Measurements from ENCODE around the gene NR6A1.

The NR6A1 gene

GRCh38 chr9:124559871-124560270, 211.2 kb downstream of the NR6A1 start:
- Histone ChIP-seq H3K36me3 (ENCODE audit: control insufficient read depth, insufficient read depth, low read length) (no peaks in the 10 kb centered on the region), H4K8ac (ENCODE audit: low read depth, low read length) (no peak overlapping the region), H3K79me2 (ENCODE audit: control insufficient read depth, insufficient read depth, low read length) (no peaks in the 10 kb centered on the region), H3K4ac (ENCODE audit: low read depth, low read length) (no peak overlapping the region), H3K27me3 (ENCODE audit: insufficient read depth, low read length, poor library complexity) (no peaks in the 10 kb centered on the region), H3K18ac (ENCODE audit: low read length) (no peak overlapping the region), H3K23ac (ENCODE audit: low read length) (no peak overlapping the region), H4K5ac (ENCODE audit: low read length) (no peak overlapping the region), H3K9ac (ENCODE audit: low read length) (no peak overlapping the region), H2BK120ac (ENCODE audit: low read depth, low read length) (no peak overlapping the region), H3K27ac (ENCODE audit: low read depth, low read length) (no peak overlapping the region), H3K4me3 (ENCODE audit: low read length) (no peak overlapping the region), H3K56ac (ENCODE audit: low read length) (no peak overlapping the region), H3K79me1 (ENCODE audit: low read length) (peaks cover 2% of the 10 kb centered on the region), H2AK5ac (ENCODE audit: low read length) (no peak overlapping the region), H3K4me2 (ENCODE audit: low read length) (no peak overlapping the region), H3K4me1 (ENCODE audit: control insufficient read depth, low read depth, low read length) (no peaks in the 10 kb centered on the region), H2BK5ac (ENCODE audit: low read length) (no peak overlapping the region), H2BK15ac (replicated peaks; ENCODE audit: low read depth) (no peak overlapping the region)
- WGBS (ENCODE audit: extremely low coverage, insufficient coverage, low lambda C conversion rate): no CpG with 5 or more reads among the region's 2 CpGs
- no peak for DNase-seq

- no peak overlapping the region for H4K8ac ChIP-seq (ENCODE audit: low read depth, low read length)
- no peak for DNase-seq
- H3K79me2 ChIP-seq (ENCODE audit: control insufficient read depth, insufficient read depth, low read length): no peaks in the 10 kb centered on the region
- H3K36me3 ChIP-seq (ENCODE audit: control insufficient read depth, insufficient read depth, low read length): no peaks in the 10 kb centered on the region
- no peak overlapping the region for H3K23ac ChIP-seq (ENCODE audit: low read length)
- H2AK5ac ChIP-seq (ENCODE audit: low read length): no peak overlapping the region
- no peaks in the 10 kb centered on the region for H3K4me1 ChIP-seq (ENCODE audit: control insufficient read depth, low read depth, low read length)
- no peak overlapping the region for H3K4me2 ChIP-seq (ENCODE audit: low read length)
- no peak overlapping the region for H3K4me3 ChIP-seq (ENCODE audit: low read length)
- no peak overlapping the region for H2BK15ac ChIP-seq (replicated peaks; ENCODE audit: low read depth)
- H2BK120ac ChIP-seq (ENCODE audit: low read depth, low read length): no peak overlapping the region
- H3K79me1 ChIP-seq (ENCODE audit: low read length): peaks cover 2% of the 10 kb centered on the region
- H3K27me3 ChIP-seq (ENCODE audit: insufficient read depth, low read length, poor library complexity): no peaks in the 10 kb centered on the region
- H3K27ac ChIP-seq (ENCODE audit: low read depth, low read length): no peak overlapping the region
- no peak overlapping the region for H3K9ac ChIP-seq (ENCODE audit: low read length)
- H4K5ac ChIP-seq (ENCODE audit: low read length): no peak overlapping the region
- H3K18ac ChIP-seq (ENCODE audit: low read length): no peak overlapping the region
- H3K56ac ChIP-seq (ENCODE audit: low read length): no peak overlapping the region
- H3K4ac ChIP-seq (ENCODE audit: low read depth, low read length): no peak overlapping the region
- no peak overlapping the region for H2BK5ac ChIP-seq (ENCODE audit: low read length)
- no CpG with 5 or more reads among the region's 4 CpGs for WGBS (ENCODE audit: extremely low coverage, insufficient coverage, low lambda C conversion rate)
Measured at GRCh38 chr9:124558777-124559470, 212.2 kb downstream of the NR6A1 start.

GRCh38 chr9:124557895-124558294, 213.2 kb downstream of the NR6A1 start:
- Histone ChIP-seq H2AK5ac (ENCODE audit: low read length) (no peak overlapping the region), H2BK5ac (ENCODE audit: low read length) (no peak overlapping the region), H3K79me2 (ENCODE audit: control insufficient read depth, insufficient read depth, low read length) (no peaks in the 10 kb centered on the region), H3K18ac (ENCODE audit: low read length) (no peak overlapping the region), H3K36me3 (ENCODE audit: control insufficient read depth, insufficient read depth, low read length) (no peaks in the 10 kb centered on the region), H2BK15ac (replicated peaks; ENCODE audit: low read depth) (no peak overlapping the region), H4K5ac (ENCODE audit: low read length) (no peak overlapping the region), H4K8ac (ENCODE audit: low read depth, low read length) (no peak overlapping the region), H3K23ac (ENCODE audit: low read length) (no peak overlapping the region), H3K4me1 (ENCODE audit: control insufficient read depth, low read depth, low read length) (no peaks in the 10 kb centered on the region), H3K4me3 (ENCODE audit: low read length) (no peak overlapping the region), H3K27ac (ENCODE audit: low read depth, low read length) (no peak overlapping the region), H3K27me3 (ENCODE audit: insufficient read depth, low read length, poor library complexity) (no peaks in the 10 kb centered on the region), H2BK120ac (ENCODE audit: low read depth, low read length) (no peak overlapping the region), H3K4ac (ENCODE audit: low read depth, low read length) (no peak overlapping the region), H3K56ac (ENCODE audit: low read length) (no peak overlapping the region), H3K4me2 (ENCODE audit: low read length) (no peak overlapping the region), H3K9ac (ENCODE audit: low read length) (no peak overlapping the region), H3K79me1 (ENCODE audit: low read length) (no peaks in the 10 kb centered on the region)
- WGBS (ENCODE audit: extremely low coverage, insufficient coverage, low lambda C conversion rate): no CpG with 5 or more reads among the region's 3 CpGs
- DNase-seq: no peak

- H3K4ac ChIP-seq (ENCODE audit: low read depth, low read length): no peak overlapping the region
- H3K4me2 ChIP-seq (ENCODE audit: low read length): no peak overlapping the region
- H2AK5ac ChIP-seq (ENCODE audit: low read length): no peak overlapping the region
- no peak overlapping the region for H3K56ac ChIP-seq (ENCODE audit: low read length)
- no peak overlapping the region for H2BK120ac ChIP-seq (ENCODE audit: low read depth, low read length)
- H2BK5ac ChIP-seq (ENCODE audit: low read length): no peak overlapping the region
- no peak overlapping the region for H3K23ac ChIP-seq (ENCODE audit: low read length)
- H3K27me3 ChIP-seq (ENCODE audit: insufficient read depth, low read length, poor library complexity): no peaks in the 10 kb centered on the region
- H3K4me1 ChIP-seq (ENCODE audit: control insufficient read depth, low read depth, low read length): no peaks in the 10 kb centered on the region
- H4K8ac ChIP-seq (ENCODE audit: low read depth, low read length): no peak overlapping the region
- H3K36me3 ChIP-seq (ENCODE audit: control insufficient read depth, insufficient read depth, low read length): no peaks in the 10 kb centered on the region
- no peak for DNase-seq
- no CpG with 5 or more reads among the region's 3 CpGs for WGBS (ENCODE audit: extremely low coverage, insufficient coverage, low lambda C conversion rate)
- H4K5ac ChIP-seq (ENCODE audit: low read length): no peak overlapping the region
- no peak overlapping the region for H3K27ac ChIP-seq (ENCODE audit: low read depth, low read length)
- H2BK15ac ChIP-seq (replicated peaks; ENCODE audit: low read depth): no peak overlapping the region
- no peak overlapping the region for H3K9ac ChIP-seq (ENCODE audit: low read length)
- no peaks in the 10 kb centered on the region for H3K79me2 ChIP-seq (ENCODE audit: control insufficient read depth, insufficient read depth, low read length)
- no peaks in the 10 kb centered on the region for H3K79me1 ChIP-seq (ENCODE audit: low read length)
- H3K4me3 ChIP-seq (ENCODE audit: low read length): no peak overlapping the region
- H3K18ac ChIP-seq (ENCODE audit: low read length): no peak overlapping the region
Measured at GRCh38 chr9:124555043-124555442, 216.1 kb downstream of the NR6A1 start.

GRCh38 chr9:124553738-124554137, 217.4 kb downstream of the NR6A1 start:
- Histone ChIP-seq H2BK5ac (ENCODE audit: low read length) (no peak overlapping the region), H3K79me1 (ENCODE audit: low read length) (no peaks in the 10 kb centered on the region), H2BK120ac (ENCODE audit: low read depth, low read length) (no peak overlapping the region), H3K4me1 (ENCODE audit: control insufficient read depth, low read depth, low read length) (peaks cover 6% of the 10 kb centered on the region), H2AK5ac (ENCODE audit: low read length) (no peak overlapping the region), H3K79me2 (ENCODE audit: control insufficient read depth, insufficient read depth, low read length) (no peaks in the 10 kb centered on the region), H4K5ac (ENCODE audit: low read length) (no peak overlapping the region), H3K23ac (ENCODE audit: low read length) (no peak overlapping the region), H3K4ac (ENCODE audit: low read depth, low read length) (no peak overlapping the region), H3K27me3 (ENCODE audit: insufficient read depth, low read length, poor library complexity) (no peaks in the 10 kb centered on the region), H3K9ac (ENCODE audit: low read length) (no peak overlapping the region), H3K36me3 (ENCODE audit: control insufficient read depth, insufficient read depth, low read length) (no peaks in the 10 kb centered on the region), H3K56ac (ENCODE audit: low read length) (no peak overlapping the region), H3K27ac (ENCODE audit: low read depth, low read length) (no peak overlapping the region), H4K8ac (ENCODE audit: low read depth, low read length) (no peak overlapping the region), H3K4me2 (ENCODE audit: low read length) (no peak overlapping the region), H2BK15ac (replicated peaks; ENCODE audit: low read depth) (no peak overlapping the region), H3K18ac (ENCODE audit: low read length) (no peak overlapping the region), H3K4me3 (ENCODE audit: low read length) (no peak overlapping the region)
- no CpG with 5 or more reads among the region's 3 CpGs for WGBS (ENCODE audit: extremely low coverage, insufficient coverage, low lambda C conversion rate)
- DNase-seq: no peak

GRCh38 chr9:124552273-124552605, 218.9 kb downstream of the NR6A1 start:
- Histone ChIP-seq H3K4me3 (ENCODE audit: low read length) (no peak overlapping the region), H3K27ac (ENCODE audit: low read depth, low read length) (no peak overlapping the region)

More at GRCh38 chr9:124552273-124552605, 218.9 kb downstream of the NR6A1 start:
- Histone ChIP-seq H3K18ac (ENCODE audit: low read length) (no peak overlapping the region), H2BK5ac (ENCODE audit: low read length) (no peak overlapping the region), H4K5ac (ENCODE audit: low read length) (no peak overlapping the region), H3K36me3 (ENCODE audit: control insufficient read depth, insufficient read depth, low read length) (no peaks in the 10 kb centered on the region), H3K56ac (ENCODE audit: low read length) (peak overlapping the region; percentile 35), H2BK15ac (replicated peaks; ENCODE audit: low read depth) (no peak overlapping the region), H3K23ac (ENCODE audit: low read length) (peak overlapping the region; percentile 39), H3K79me1 (ENCODE audit: low read length) (no peaks in the 10 kb centered on the region), H3K79me2 (ENCODE audit: control insufficient read depth, insufficient read depth, low read length) (no peaks in the 10 kb centered on the region), H2AK5ac (ENCODE audit: low read length) (no peak overlapping the region), H3K4me1 (ENCODE audit: control insufficient read depth, low read depth, low read length) (peaks cover 6% of the 10 kb centered on the region), H4K8ac (ENCODE audit: low read depth, low read length) (no peak overlapping the region), H2BK120ac (ENCODE audit: low read depth, low read length) (no peak overlapping the region), H3K4me2 (ENCODE audit: low read length) (no peak overlapping the region), H3K27me3 (ENCODE audit: insufficient read depth, low read length, poor library complexity) (no peaks in the 10 kb centered on the region), H3K9ac (ENCODE audit: low read length) (no peak overlapping the region), H3K4ac (ENCODE audit: low read depth, low read length) (no peak overlapping the region)
- no peak for DNase-seq
- WGBS (ENCODE audit: extremely low coverage, insufficient coverage, low lambda C conversion rate): no CpG with 5 or more reads among the region's 2 CpGs

Measured in mesendoderm (in vitro differentiated cells).